Breast epithelium (tissue), 3 donors: Measurements from ENCODE around the gene NEURL1.

ENCODE experiments used
- CTCF ChIP-seq, 3 donors: fragments of 450-650 bp; IDR thresholded peaks; one replicate each; pipeline ENCODE4 v1.5.1; 2016 to 2017; ENCODE audit warnings: antibody characterized with exemption in 3 of 3, mild to moderate bottlenecking in 3 of 3, moderate library complexity in 3 of 3
- POLR2A ChIP-seq: fragments of 450-650 bp; IDR thresholded peaks from one replicate; pipeline ENCODE4 v1.6.1; 2016; ENCODE audit warnings: antibody characterized with exemption, mild to moderate bottlenecking, moderate library complexity
- POLR2AphosphoS5 ChIP-seq, 3 donors: sonication (generic); formaldehyde crosslinking; IDR thresholded peaks; one replicate each; pipeline ENCODE4 v1.6.1; 2017; ENCODE audit warnings: antibody characterized with exemption in 3 of 3

- TF ChIP-seq CTCF (IDR thresholded peaks at IDR 0.05) (no peak), POLR2A (no peak), POLR2AphosphoS5 (IDR thresholded peaks at IDR 0.05) (no peak)
These were observed 41.4 kb downstream of the NEURL1 start for GRCh38 chr10:103534621-103535498.
